HG03354 (cell line): Measurements from ENCODE around the gene ARHGAP26.

Experiments
- ATAC-seq: cut with Tn5 transposase; IDR thresholded peaks from one replicate; pipeline ENCODE4 v1.9.1; 2021; ENCODE audit warnings: mild to moderate bottlenecking; ENCODE audit not compliant: unreplicated experiment, poor library complexity, severe bottlenecking

Gene ARHGAP26

GRCh38 chr5:143134900-143135299, 364.7 kb downstream of the ARHGAP26 start:
- ATAC-seq = no peak

- no peak for ATAC-seq
Observed at GRCh38 chr5:143135832-143136551, 365.8 kb downstream of the ARHGAP26 start.

- ATAC-seq = no peak
Observed at GRCh38 chr5:143138839-143139238, 368.7 kb downstream of the ARHGAP26 start.

GRCh38 chr5:143139585-143139984, 369.4 kb downstream of the ARHGAP26 start:
- ATAC-seq = no peak

GRCh38 chr5:143140492-143141203, 370.5 kb downstream of the ARHGAP26 start:
- no peak for ATAC-seq

- no peak for ATAC-seq
Observed at GRCh38 chr5:143141652-143142051, 371.5 kb downstream of the ARHGAP26 start.

- ATAC-seq = no peak
Observed at GRCh38 chr5:143142596-143143435, 372.6 kb downstream of the ARHGAP26 start.

GRCh38 chr5:143143973-143144372, 373.8 kb downstream of the ARHGAP26 start:
- no peak for ATAC-seq

GRCh38 chr5:143145243-143146160, 375.3 kb downstream of the ARHGAP26 start:
- ATAC-seq = no peak

GRCh38 chr5:143146161-143146560, 376.0 kb downstream of the ARHGAP26 start:
- ATAC-seq = no peak

- ATAC-seq = no peak
Observed at GRCh38 chr5:143147383-143147782, 377.2 kb downstream of the ARHGAP26 start.

- ATAC-seq = no peak
Observed at GRCh38 chr5:143147902-143148301, 377.7 kb downstream of the ARHGAP26 start.

GRCh38 chr5:143148771-143149170, 378.6 kb downstream of the ARHGAP26 start:
- no peak for ATAC-seq

- no peak for ATAC-seq
Observed at GRCh38 chr5:143149759-143150158, 379.6 kb downstream of the ARHGAP26 start.

GRCh38 chr5:143151056-143151700, 381.0 kb downstream of the ARHGAP26 start:
- no peak for ATAC-seq

- ATAC-seq = no peak
Observed at GRCh38 chr5:143152445-143152844, 382.3 kb downstream of the ARHGAP26 start.

GRCh38 chr5:143153332-143154119, 383.3 kb downstream of the ARHGAP26 start:
- ATAC-seq = no peak
